Stimulated activated CD8-positive, alpha-beta memory T cell treated with anti-CD3 and anti-CD28 coated beads, Interleukin-4, amount 100 ng/mL, for 4 hours (primary cell): ENCODE data around the gene ZNF232.
"Not testable (repeated sequence)": the region's sequence is repeated elsewhere in the genome, so short reads cannot be mapped to it uniquely, and the experiment has no call there.

Experiments
- DNase-seq, 2 donors: peaks; one replicate each; pipeline ENCODE4 v3.0.0-alpha.2; 2020; ENCODE audit warnings: low read depth in 2 of 2, low spot score in 1 of 2

The ZNF232 gene

DNA sequence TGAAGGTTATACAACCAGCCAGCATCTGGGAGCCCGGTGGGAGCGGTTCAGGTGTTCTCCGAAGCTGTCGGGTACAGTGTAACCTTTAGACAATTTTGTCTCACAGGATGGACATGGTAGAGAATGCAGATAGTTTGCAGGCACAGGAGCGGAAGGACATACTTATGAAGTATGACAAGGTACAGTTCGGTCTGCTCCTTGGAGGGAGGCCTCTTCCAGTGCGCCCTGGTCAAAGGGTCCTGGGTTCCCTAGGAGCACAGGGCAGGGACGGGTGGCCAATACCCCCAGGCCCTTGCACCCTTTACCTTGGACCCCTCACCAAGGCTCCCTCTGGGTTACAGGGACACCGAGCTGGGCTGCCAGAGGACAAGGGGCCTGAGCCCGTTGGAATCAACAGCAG lies 18.6 kb upstream of the ZNF232 start:
- DNase-seq, result not testable (repeated sequence)

DNA sequence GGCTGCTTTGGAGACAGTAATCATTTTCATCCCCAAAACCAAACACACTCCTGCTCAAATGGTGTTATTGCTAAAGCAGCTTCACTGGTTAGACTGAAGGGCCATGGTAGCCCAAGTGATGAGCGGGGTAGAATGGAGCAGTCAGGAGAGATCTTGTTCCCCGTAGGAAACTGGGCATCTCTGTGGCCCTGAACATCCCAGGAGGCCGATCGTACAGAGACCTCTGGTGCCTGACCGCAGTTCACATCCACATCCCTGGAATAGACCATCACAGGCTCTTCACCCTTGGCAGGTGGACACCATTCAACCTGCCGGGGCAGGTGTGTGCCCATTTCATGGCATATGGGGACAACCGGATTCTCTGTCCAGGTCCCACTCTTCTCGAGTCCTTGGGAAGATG lies 18.1 kb upstream of the ZNF232 start:
- DNase-seq, result not testable (repeated sequence)

DNA sequence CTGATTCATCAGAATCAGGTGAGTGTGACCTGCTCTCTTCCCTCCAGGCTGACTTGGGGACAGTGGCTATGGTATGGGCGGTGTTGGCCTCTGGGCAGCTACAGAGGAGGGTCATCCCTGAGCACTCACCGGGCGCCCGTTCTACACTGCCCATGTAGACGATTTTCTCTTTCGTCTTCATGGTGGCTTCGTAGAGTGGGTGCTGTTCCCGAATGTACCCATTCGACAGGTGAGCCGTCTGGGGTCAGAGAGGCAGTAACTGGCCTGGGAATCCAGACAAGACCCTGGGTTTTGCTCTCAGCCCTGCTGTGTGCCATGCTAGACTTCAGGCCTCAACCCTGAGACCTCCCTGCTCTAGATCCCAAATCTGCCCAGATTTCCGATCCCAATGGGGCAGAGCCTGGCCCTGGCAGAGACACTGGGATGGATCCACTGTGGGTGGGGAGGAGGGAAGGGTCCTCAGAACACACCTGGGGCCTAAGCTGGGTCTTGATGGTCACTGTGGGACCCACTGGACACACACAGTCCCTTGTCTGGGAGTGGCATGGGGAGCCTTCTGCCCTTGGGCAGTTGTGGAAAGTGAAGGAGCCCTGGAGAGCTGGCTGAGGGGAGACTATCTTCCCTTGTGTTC lies 17.3 kb upstream of the ZNF232 start:
- no peak for DNase-seq

- not testable (repeated sequence) for DNase-seq
Observed at GRCh38 chr17:5128387-5128786, 16.7 kb upstream of the ZNF232 start.

DNA sequence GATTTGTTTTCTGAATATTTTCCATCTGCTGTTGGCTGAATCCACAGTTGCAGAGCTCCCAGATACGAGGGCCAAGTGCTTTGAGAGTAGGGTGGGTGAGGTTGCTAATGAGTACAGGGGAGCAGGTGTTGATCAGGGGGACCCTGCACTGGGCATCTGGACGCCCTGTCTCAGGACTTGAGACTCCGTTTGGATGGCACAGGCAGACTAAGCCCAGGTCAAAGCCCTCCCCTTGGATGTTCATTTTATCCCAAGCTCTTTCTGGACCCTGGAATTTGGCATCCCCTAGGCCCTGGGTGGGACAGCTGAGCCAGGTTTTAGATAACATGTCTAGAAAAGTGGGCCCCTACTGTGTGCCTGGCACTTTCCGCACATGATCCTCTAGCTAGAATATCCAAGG lies 16.2 kb upstream of the ZNF232 start:
- no peak for DNase-seq

DNA sequence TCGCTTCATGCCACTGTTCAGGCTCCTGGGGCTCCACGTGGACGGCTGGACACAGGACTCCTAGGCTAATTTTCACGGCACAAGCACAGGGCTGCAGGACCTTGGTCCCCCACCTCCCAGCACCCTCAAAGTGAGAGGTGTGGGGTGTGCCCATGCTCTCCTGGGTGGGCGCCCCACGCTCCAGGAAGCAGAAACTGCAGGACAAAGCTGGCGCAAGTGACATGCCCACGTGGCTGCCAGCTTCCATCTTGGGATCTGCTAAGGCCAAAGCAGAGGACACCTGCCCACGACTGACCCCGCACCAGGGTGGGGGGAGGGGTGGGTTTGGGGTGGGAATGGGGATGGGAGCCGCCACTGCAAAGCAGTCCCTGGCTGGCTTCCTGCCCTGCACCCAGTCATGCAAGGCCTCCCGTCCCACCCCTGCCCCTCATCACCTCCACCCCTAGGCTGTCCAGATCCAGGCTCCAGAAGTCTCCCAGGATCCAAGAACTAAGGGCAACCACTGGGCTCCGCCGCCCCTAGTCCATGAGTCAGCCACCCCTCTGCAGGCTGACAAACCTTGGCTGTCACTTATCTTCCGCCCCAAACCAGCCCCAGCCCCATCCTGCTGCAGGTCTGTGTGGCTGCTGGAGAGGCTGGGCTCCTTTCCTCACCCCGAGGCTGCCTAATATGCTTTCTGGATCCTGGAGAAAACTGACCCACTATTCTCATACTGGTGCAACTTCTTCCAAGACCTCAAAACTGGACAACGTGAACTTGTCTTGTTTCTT lies 15.2 kb upstream of the ZNF232 start:
- no peak for DNase-seq

- not testable (repeated sequence) for DNase-seq
Observed at GRCh38 chr17:5124896-5125295, 13.2 kb upstream of the ZNF232 start.

DNA sequence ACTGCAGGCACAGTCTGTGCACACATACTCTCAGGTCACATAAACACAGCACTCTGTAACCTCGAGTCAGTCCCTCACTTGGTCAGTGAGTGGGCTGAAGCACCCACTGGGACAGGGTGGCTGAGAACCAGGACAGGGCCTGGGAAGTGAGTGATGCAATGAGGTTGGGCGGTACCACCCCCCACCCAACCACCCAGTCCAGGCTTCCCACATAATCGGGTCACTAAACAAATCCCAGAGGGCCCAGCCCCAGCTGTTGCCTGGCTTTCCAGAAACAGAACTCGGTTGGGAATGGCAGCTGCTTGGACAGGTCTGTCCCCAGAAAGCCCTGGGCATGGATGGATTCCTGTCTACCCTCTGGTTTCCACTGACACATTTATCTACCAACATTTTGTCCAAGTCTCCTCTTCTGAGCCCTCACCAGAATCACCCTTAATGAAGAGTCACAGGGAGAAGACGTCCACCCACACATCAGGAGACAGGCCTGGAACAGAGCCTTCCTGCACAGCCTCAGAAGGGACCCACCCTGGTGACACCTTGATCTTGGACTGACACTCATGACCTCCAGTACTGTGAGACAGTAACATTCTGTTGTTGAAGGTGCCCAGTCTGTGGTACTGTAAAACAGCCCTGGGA lies 12.6 kb upstream of the ZNF232 start:
- DNase-seq, result not testable (repeated sequence)

- no peak for DNase-seq
Observed at GRCh38 chr17:5123343-5124124, 11.9 kb upstream of the ZNF232 start.

DNA sequence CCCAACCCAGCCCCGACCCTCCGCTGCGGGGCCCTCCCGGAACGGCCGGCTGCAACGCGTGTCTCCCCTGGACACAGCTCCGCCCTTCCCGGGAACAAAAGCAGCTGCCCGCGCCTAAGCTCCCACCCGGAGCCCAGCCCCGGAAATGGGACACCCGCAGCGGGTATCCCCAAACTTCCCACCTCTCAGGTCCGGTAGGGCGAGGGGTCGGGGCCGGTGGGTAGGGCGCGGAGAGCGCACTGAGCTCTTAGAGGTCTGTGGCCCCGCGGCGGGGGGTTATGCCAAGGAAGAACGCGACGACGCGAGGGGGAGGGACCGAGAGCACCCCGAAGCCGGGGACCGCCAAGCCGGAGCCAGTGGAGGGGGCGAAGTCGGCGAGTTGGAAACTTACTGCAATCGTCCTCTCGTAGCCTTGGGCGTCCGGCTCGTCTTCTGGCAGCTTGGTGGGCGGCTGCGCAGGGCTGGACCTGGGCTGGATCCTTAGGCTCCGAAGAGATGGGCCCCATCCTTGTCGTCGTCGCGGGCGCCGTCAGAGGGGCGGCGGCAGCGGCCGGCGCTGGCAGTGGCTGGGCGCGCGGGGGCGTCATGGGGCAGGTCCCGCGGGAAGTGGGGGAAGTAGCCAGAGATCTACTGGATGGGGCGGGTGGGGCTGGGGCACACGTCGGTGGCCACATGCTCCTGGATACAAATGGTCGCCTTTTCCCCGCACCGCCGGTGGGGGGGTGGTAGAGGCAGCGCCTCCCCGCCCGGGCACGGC lies 11.1 kb upstream of the ZNF232 start:
- DNase-seq, result no peak

GRCh38 chr17:5122056-5122455 lies 10.4 kb upstream of the ZNF232 start:
- not testable (repeated sequence) for DNase-seq

- DNase-seq, result no peak
Observed at GRCh38 chr17:5121186-5121841, 9.6 kb upstream of the ZNF232 start.

GRCh38 chr17:5120436-5121185 lies 8.9 kb upstream of the ZNF232 start:
- not testable (repeated sequence) for DNase-seq

DNA sequence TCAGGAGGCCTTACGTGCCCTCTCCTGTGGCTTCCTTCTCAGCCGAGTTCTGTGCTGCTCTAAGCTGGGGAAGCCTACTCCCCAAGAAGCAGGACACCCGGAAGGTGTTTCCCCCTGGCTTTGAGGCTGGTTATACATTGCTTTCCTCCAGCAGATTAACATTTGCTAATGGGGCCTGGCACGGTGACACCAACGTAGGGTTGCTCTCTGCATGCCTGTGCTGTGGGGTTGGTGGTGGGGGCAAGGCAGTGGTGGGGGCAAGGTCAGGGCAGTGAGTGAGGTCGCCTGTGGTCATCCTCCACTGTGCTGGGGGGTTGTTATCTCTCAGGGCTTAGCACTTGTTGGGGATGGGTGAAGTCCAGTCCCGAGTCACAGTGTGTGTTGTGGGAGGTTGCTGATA lies 8.4 kb upstream of the ZNF232 start:
- no peak for DNase-seq

DNA sequence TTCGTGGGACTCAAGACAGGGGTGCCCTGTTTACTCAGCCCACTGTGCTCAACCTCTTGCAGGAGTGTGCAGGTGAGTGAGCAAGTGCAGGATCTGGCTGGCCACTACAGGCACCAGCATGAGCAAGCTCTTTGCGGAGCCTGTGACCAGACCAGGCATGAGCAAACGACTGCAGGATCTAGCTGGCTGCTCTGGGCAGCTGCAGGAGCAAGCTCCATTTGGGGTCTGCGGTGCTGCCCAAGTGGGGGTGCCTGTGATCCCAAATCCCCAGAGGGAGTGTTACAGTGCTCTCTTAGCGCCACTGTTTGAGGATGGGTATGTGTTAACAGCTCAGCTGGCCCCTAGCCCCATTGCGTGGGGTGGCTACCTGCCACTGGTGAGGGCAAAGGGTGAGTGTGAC lies 6.5 kb upstream of the ZNF232 start:
- no peak for DNase-seq

- DNase-seq, result no peak
Observed at GRCh38 chr17:5115673-5116651, 4.3 kb upstream of the ZNF232 start, which contains the start of gene USP6. USP6 (plus strand) TSS chr17:5116032; CDS start chr17:5130368, 14,336 bp downstream.

- no peak for DNase-seq
Observed at GRCh38 chr17:5110816-5111215, 862 bp downstream of the ZNF232 start.

DNA sequence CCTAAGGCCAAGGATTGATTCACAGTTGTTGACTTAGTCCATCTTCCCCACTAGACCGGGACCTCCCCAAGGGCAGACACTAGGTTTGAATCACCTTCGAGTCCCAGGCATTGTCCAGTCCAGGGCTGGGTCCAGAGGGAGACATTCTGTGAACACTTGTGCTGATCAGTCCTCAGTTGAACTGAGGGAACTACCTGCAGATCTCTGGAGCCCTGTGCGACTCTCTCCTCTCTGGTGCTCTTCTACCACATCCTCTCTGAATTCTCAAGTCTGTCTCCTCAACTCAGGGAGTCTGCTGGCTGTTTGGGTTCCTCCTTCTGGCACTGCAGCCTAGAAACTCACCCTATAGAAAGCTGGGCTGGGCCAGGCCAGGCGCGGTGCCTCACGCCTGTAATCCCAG lies 10.8 kb downstream of the ZNF232 start:
- no peak for DNase-seq
